HG03280 (cell line): ENCODE results near the gene WDR89.
A peak's percentile ranks its signal among the peaks of the same experiment; 100 is the strongest.
"Not testable (repeated sequence)": the region's sequence is repeated elsewhere in the genome, so short reads cannot be mapped to it uniquely, and the experiment has no call there.

Source experiments
- ATAC-seq: cut with Tn5 transposase; IDR thresholded peaks from one replicate; pipeline ENCODE4 v1.9.1; 2021; ENCODE audit warnings: mild to moderate bottlenecking, moderate library complexity; ENCODE audit not compliant: unreplicated experiment

WDR89 gene, protein sequence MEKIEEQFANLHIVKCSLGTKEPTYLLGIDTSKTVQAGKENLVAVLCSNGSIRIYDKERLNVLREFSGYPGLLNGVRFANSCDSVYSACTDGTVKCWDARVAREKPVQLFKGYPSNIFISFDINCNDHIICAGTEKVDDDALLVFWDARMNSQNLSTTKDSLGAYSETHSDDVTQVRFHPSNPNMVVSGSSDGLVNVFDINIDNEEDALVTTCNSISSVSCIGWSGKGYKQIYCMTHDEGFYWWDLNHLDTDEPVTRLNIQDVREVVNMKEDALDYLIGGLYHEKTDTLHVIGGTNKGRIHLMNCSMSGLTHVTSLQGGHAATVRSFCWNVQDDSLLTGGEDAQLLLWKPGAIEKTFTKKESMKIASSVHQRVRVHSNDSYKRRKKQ

DNA sequence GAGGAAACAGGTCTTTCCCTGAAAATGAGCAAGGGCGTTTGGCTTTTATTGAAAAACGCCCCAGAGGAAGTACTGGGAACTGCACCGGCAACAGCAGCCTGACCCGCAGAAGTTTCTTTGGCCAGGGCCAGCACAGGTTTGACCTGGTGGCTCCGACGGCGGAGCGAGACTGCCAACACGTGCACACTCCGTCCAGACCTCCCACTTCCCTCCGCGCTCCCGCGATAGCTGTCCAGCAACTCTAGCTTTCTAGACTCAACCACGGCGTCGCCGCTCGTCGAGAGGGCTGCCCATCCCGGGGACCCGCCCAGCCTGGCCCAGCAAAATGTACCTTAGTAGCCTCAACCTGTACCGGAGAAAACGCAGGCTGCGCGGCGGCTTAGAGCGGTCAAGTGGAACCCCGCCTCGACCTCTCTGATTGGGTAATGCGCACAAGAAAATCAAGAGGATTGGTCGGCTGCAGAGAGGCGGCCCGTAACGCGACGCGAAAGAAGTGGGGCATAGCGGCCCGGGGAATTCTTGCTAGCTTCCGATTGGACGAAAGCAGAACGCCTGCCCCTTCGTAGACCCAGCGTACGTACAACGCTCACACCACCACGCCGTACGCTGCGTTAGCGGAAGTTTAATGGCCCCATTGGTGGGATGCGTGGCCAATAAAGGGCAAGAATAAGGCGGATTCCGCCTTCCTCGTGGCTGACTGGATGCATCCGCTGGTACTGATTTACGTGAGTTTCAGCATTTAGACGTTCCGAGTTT lies at the start of gene WDR89:
TSS of gene WDR89 (minus strand) at position 399 of the 756 bp plus-strand sequence. CDS start 41,929 bp downstream, outside the sequence.
- ATAC-seq: peak; percentile 81

DNA sequence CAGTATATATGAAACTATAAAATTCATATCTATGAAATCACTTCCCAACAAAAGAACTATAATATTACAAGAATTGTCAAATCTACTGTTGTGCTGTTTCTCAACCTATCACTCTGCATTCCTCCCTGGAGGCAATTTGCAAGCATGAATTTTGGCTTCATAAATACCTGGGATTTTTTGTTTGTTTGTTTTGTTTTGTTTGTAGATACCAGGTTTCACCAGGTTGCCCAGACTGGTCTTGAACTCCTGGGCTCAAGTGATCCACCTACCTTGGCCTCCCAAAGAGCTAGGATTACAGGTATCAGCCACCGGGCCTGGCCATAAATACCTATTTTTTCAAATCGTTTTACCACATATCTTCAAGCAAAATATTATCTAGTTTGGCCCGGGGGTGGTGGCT lies 47.5 kb upstream of the WDR89 start:
- no peak for ATAC-seq

DNA sequence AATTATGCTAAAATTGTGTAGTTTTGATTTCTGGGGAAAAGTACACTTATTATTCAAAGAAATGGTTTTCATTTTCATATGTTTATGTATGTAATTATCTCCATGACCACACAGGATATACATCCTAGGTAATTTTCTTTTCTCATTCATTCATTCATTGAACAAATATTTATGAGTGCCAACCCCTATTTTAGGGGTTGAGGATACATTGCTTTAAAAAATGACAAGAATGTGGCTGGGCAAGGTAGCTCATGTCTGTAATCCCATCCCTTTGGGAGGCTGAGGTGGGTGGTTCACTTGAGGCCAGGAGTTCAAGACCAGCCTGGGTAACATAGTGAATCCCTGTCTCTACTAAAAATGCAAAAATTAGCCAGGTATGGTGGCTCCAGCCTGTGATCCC lies 45.3 kb upstream of the WDR89 start:
- ATAC-seq: no peak

DNA sequence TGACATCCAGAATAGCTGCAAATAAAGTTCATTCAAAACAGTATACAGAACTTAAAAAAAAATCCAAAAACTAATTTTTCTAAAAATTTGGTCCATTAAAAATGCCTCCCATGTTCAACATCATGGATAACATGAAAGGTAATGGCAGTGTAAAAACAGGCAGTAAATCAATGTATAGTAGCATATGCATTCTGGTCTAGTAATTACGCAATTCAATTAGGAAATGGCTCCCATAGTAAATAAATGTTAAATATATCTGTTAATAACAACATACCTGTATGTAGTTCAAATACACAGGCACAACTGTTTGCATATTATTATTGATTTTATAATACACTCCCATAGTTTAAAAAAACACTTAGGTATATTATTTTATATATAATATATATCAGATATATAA lies 43.7 kb upstream of the WDR89 start:
- no peak for ATAC-seq

DNA sequence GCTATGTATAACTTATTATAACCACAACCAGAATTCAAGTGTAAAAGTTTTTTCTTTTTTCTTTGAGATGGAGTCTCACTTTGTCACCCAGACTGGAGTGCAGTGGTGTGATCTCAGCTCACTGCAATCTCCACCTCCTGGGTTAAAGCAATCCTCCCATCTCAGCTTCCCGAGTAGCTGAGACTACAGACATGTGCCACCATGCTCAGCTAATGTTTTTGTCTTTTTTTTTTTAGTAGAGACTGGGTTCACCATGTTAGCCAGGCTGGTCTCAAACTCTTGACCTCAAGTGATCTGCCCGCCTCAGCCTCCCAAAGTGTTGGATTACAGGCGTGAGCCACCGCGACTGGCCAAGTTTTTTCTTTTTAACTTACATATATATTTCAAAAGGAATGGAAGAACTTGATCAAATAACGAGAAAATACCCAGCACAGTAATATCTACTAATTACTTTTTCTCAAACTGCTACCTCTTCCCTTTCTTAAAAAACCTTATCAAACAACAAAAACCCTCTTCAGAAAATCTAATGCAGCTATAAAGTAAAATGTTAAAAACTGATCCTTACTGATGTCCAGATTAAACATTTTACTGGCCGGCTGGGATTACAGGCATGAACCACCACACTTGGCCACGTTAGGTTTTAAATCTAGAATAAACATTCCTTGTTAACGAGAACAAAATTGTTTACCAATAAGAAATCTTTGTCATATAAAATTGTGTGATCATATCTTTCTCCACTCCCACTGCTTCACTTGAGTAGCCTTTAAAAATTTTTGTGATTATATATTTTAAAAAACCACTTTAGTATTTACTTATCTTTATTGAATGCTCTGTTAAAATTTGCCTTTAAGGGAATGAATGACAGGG lies 41.3 kb upstream of the WDR89 start:
- no peak for ATAC-seq

DNA sequence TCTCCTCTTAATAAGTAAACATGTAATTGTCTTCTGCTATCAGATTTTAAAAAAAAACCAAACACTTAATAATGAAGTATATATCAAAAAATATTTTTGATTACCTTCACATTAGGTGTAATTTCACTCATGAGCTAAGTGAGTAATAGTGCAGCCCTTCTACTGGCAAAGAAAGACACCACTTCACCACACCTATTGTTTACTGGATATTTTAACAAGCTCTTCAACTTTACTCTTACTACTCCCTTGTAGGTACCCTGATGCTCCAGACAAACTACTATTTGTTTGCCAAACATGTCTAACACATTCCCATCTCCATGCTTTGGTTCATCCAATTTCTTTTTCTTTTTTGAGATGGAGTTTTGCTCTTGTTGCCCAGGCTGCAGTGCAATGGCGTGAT lies 36.9 kb upstream of the WDR89 start:
- ATAC-seq: no peak

DNA sequence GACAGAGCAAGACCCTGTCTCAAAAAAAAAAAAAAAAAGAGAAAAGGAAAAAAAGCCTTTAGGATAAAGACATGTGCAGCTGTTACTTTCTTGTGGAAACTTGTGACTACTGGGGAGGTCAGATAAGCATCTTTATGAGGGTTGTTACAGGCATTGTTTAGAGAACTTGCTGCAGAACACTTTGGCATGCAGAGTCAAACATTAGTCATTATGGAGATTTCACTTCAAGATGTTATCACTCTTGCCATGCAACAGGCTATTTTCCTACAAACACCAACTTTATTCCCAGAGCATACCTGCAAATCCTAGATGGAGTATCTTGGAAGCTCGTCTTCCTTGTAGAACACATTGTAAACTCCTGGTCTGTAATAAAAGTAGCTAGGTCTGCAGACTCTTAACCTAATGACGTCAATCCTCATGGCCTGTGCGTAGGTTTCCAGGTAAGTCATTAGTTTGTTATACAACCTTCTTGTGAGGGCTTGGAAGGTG lies 36.3 kb upstream of the WDR89 start:
- no peak for ATAC-seq

DNA sequence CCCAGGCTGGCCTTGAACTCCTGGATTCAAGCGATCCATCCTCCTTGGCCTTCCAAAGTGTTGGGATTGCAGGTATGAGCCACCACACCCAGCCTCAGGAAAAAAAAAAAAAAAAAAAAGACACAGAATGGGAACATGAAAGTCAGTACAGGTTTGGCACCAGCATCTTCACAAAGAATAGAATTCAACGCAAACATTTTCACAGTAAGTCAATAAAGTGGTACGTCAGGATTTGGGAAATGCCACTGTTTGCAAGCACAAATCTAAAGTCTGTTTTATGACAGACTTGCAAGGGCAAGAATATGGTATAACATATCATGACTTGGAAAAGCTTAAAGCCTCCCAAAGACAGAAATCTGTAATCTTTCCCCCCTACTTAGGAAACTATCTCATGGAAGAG lies 34.9 kb upstream of the WDR89 start:
- no peak for ATAC-seq

DNA sequence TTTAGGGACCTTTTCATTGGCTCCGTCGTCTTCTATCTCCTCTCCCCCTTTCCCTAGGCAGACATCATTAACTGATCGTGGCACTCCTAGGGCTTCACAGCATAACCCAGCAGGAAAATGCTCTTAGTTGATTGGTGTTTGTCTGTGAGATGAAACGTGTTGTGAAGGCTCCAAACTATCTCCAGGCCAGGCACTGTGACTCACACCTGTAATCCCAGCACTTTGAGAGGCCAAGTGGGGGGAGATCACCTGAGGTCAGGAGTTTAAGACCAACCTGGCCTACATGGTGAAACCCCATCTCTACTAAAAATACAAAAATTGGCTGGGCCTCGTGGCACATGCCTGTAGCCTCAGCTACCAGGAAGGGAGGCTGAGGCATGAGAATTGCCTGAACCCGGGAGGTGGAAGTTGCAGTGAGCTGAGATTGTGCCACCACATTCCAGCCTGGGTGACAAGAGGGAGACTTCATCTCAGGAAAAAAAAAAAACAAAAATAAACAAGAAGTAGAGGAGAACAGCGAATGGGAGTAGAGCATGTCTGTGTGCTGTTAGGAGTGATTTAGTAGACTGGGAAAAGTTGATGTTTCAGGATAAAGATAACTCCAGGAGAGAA lies 32.3 kb upstream of the WDR89 start:
- ATAC-seq: no peak

DNA sequence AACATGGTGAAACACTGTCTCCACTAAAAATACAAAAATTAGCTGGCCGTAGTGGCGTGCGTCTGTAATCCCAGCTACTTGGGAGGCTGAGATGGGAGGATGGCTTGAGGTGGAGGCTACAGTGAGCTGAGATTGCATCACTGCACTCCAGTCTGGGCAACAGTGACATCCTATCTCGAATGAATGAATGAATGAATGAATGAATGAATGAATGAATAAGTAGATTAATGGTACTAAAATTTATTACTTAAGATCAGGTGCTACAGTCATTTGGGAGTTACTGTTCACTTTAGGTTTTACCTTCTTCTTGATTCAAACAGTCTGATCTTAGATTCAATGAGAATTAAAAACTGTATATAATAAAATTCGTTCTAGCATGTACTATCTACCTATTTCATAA lies 31.6 kb upstream of the WDR89 start:
- ATAC-seq: no peak

DNA sequence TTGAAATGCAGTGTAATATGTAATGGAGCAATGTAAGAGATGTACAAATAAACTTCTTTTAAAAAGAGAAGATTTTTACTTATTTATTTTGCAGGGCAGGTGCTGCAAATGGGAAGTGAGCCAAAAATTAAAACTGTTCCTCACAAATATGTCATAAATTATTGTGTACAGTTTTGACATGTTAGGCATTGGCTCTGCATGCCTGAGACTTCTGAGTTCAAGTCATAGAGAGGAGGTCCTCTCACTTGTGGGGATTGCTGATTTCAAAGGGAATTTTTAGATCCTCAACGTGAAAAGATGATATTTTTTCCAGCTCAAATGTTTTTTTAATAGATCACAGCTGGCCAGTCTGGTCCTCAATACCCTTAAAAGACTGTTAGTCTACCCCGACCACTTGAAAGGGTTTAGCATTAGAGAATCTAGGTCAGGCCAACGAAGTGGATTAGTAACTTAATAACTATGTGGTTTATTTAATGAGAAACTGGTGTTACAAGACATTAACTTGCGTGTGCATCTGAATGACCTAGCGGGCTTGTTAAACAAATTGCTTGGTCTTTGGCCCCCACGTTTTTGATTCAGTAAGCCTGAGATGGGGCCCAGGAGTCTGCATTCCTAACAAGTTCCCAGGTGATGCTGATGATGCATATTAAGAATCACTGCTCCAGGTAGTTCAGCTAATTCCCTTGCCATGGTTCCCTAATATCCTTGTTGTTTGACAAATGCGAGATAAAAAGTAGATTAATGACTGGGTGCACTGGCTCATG lies 30.9 kb upstream of the WDR89 start:
- no peak for ATAC-seq

DNA sequence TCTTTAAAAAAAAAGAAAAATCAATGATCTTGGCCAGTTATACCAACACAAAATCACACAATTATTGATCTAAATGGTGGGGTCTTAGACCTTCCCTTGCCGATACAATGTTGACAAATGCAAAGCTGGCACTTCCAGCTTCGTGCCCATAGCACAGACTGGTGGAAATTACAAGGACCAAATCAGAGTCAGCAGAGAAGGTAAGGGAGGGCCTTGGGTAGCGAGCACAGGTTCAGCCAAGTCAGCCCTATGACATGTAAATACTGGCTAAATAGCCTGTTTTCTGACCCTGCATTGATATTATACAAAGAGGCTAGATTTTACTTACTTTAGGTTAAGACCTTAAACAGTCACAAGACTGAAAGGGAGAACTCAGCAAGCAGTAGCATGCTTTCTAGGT lies 30.3 kb upstream of the WDR89 start:
- ATAC-seq: no peak

DNA sequence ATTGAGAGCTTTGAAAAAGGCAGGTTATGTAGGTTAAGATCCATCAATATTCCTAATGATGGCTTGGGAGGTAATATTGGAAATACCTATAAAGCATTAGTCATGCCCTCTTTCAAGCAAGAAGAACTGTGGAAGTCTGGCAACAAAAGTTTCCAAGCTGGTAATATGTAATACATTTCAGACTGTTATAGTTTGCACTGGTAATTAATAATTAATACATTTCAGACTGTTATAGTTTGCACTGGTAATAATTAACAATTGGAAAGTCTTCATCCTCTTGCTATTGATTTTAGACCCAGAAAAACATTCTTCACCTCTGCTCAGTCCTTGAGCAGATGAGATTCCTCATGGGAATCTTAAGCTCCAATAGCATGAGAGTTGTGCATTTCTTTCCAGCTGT lies 29.0 kb upstream of the WDR89 start:
- no peak for ATAC-seq

DNA sequence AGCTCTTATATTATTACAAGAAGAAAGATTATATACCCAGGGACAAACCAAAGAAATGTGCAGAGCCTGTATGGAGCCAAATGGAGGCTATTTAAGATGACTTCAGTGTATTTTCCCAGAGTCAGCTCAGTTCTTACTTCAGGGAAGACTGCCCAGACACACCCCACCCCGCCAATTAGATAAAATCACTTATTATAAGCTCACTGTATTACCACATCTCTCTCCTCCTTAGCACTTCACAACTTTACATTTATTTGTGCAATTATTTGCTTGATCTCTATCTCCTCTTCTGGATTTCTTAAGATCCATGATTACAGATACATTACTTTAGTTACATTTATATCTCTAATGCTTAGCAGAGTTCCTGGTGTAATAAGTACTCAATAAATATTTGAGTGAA lies 24.7 kb upstream of the WDR89 start:
- no peak for ATAC-seq

DNA sequence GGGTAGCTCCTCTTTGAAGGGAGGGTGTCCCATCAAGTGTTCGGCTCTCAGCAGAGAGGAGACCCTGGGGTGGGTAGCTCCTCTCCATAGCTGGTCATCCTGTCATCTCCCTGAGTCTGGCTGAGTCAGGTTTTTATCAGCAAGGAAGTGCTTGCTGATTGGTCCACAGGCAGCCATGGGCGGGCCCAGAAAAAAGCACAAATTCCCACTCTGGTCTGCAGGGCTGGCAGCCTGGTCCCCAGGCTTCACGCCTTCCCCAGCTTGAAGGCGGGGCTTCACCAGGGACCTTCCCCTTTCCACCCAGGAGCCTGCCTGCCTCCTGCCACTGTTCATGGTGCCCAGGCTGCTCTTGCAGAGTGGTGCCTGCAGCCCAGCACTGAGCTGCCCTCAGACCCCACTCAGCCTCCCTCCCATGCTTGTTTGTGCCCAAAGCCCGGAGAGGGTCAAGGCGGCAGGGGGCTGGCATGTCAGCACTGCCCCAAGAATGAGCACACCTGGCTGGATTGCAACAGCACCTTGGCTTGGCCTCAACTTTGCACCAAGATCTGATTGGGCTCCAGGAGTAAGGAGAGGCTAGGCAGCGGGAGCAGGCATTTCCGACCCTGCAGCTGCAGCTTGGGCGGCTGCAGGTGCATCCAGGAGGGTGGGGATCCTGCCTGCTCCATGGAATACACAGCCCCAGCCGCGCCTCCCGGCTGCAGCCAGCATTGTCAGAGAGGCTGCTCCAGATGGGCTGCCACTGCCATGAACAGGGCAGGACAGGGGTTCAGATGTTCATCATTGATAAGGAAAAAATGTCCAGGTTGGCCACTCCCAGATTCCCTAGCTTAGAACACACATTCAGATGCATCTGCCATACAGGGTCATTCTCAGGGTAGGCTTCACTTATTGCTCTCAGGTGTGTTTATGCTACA lies 22.0 kb upstream of the WDR89 start:
- ATAC-seq: no peak

DNA sequence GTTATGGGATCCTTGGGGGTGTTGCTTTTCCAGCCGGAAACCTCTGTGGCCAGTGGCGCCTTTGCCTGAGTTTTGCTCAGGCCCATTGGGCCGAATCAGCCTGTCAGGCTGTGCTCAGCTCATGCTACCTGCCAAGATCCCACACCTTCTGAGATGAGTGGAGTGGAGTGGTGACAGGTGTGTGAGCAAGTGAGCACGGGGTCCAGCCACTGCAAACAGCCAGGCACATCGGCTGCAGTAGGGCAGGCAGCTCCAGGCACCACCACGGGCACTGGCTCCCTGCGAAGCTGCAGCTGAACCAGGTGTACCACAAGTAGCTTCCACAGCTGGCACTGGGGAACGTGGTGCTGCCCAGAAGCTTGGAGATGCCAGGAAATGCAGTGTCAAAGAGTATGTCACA lies 21.1 kb upstream of the WDR89 start:
- ATAC-seq: no peak

DNA sequence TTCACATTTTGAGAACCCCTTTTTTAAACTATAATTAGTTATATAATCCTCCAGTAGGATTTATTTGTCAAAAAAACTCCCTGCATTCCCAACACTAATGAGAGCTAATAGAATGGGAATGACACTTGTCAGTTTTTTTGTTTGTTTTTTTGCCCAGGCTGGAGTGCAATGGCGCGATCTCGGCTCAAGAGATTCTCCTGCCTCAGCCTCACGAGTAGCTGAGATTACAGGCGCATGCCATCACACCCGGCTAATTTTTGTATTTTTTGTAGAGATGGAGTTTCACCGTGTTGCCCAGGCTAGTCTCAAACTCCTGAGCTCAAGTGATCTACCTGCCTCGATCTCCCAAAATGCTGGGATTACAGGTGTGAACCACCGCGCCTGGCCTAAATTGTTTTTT lies 20.2 kb upstream of the WDR89 start:
- ATAC-seq: not testable (repeated sequence)

DNA sequence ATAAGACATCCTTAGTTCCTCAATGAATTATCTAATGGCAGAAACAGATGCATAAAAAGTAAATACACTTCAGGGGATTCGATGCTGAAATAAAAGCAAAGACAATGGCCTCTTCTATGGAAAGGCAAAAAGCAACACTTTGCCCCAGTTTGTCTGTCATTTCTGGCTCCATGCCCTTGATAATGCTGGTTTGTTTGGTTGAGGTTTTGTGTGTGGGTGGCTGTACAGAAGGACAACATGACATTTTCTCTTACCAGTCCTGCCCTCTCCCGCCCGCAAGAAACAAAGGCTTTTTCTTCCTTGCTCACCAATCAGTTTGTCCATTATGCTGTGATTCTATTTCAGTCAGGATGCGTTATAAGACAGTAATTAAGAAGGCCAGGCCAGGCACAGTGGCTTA lies 18.1 kb upstream of the WDR89 start:
- no peak for ATAC-seq

DNA sequence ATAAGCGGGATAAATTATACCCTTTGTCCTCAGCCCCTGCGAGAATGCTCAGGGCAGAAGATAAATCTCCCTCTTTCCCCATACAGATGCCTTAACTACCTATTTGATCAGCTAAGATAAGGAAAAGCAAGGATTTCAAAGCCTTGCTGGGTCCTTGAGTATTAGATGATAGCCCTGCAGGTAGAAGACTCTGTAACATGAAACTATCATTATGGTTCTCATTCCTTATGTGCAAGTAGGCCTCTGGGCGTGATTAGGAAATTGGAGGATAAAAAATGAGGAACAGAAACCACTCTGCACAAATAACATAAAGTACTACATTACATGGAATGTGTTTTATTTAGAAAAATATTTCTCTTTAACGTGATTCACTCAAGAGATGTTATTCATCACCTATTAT lies 14.5 kb upstream of the WDR89 start:
- no peak for ATAC-seq
